GM13976 (cell line): ENCODE measurements around the gene DHX15.

Source experiments
- DNase-seq: peaks from one replicate; pipeline ENCODE4 v3.0.0; 2012; ENCODE audit warnings: low spot score
- in situ Hi-C: fragments of 300-500 bp; cut with MboI; formaldehyde crosslinking; loops from one replicate; pipeline ENCODE4 v1.12.0; 2022; ENCODE audit warnings: low sequenced_read_pairs, mixed read lengths, inconsistent platforms; ENCODE audit not compliant: unreplicated experiment
- TF ChIP-seq, protein P1 (sequence below): IDR thresholded peaks from 2 replicates; pipeline ENCODE4 v1.5.1; 2012; ENCODE audit warnings: borderline replicate concordance, mild to moderate bottlenecking; ENCODE audit not compliant: insufficient read depth; ENCODE audit errors: extremely low read depth, missing control alignments, control extremely low read depth

Gene DHX15

GRCh38 chr4:24584211-24584850 lies at the start of gene DHX15:
Gene DHX15 (minus strand): TSS chr4:24584554. CDS start chr4:24584393, 161 bp downstream.
- peak; percentile 95 for DNase-seq
- TF ChIP-seq, protein P1, sequence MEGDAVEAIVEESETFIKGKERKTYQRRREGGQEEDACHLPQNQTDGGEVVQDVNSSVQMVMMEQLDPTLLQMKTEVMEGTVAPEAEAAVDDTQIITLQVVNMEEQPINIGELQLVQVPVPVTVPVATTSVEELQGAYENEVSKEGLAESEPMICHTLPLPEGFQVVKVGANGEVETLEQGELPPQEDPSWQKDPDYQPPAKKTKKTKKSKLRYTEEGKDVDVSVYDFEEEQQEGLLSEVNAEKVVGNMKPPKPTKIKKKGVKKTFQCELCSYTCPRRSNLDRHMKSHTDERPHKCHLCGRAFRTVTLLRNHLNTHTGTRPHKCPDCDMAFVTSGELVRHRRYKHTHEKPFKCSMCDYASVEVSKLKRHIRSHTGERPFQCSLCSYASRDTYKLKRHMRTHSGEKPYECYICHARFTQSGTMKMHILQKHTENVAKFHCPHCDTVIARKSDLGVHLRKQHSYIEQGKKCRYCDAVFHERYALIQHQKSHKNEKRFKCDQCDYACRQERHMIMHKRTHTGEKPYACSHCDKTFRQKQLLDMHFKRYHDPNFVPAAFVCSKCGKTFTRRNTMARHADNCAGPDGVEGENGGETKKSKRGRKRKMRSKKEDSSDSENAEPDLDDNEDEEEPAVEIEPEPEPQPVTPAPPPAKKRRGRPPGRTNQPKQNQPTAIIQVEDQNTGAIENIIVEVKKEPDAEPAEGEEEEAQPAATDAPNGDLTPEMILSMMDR: no peak
- in situ Hi-C loops: no loop called here

- in situ Hi-C loops: no loop called here
- DNase-seq: no peak
- TF ChIP-seq, protein P1: no peak
Measured at GRCh38 chr4:24632011-24632410, 47.7 kb upstream of the DHX15 start.

DNA sequence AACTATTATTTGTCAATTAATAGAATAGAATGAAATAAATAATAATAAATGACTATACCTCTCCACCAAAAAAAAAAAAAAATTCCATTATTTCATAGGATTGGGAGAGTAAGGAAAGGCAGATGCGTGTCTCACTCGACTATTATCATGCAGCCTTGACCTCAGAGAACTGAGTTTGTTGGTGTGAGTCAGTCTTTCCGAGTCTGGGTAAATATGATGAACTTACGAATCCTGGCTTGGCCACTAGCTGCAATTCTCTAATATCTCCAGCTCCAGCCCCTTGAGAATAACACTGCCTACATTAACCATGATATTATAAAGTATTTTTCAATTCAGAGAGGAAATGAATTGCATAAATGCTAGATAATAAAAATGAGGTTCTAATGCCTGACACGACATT lies 46.6 kb upstream of the DHX15 start:
- TF ChIP-seq, protein P1: no peak
- DNase-seq: no peak
- in situ Hi-C loops: no loop called here

GRCh38 chr4:24625091-24625490 lies 40.7 kb upstream of the DHX15 start:
- in situ Hi-C loops: no loop called here
- TF ChIP-seq, protein P1: no peak
- DNase-seq: no peak

DNA sequence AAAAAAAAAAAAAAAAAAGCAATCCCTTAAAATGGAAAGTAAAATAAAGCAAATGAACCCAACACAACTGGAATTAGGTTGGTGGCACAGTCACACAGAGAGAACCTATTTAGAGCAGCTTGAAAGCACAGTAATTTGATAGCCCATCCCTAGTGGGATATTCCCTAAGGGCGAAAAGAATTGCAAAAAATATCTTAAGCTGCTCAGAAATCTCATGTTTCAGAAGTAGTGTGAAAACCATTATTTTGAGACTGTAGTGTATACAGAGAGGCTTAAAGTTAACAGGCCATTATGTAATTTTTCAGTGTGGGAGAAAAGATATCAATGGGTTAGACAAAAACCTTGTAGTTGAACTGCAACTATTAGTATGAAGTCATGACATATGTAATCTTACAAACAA lies 40.0 kb upstream of the DHX15 start:
- TF ChIP-seq, protein P1: no peak
- no peak for DNase-seq
- in situ Hi-C loops: no loop called here

DNA sequence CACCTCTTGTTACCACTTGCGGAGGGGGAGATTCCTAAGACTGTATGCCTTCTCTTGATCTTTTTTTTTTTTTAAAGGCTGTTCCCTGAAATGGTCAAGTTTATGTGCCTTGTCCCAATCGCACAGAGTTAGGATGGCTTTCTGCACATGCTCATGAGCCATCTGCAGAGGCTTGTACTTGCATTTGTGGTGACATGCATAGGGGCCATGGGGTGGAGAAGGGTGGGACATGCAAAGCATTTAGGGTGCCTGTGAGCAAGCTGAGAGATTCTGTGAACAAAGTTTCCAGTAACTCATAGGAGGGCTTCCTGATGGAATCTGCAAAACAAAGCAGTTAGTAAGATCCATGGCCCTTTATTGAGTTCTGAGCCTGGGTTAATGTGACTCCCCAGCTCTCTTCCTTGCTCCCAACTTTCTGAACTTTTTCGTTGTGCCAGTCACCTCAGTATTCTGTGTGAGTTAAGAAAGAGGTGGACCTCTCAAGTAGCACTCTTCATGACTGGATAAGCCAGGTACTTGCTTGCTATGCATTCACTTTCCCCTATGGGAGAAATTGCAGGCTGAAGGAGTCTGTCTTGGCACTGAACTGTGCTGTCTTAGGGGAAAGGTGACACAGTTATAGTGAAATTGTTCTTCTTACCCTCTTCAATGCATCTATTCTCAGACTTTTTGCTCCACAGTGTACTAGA lies 37.9 kb upstream of the DHX15 start:
- DNase-seq: no peak
- in situ Hi-C loops: no loop called here
- TF ChIP-seq, protein P1: no peak
